WTC11 (cell line): ENCODE data around the gene MAST4. TPM values are rescaled to one million over a fixed set of nuclear protein-coding genes. Genes with fewer than 3 reads are reported as not detected.

Source experiments
- ATAC-seq: fragments of 200-7000 bp; cut with Tn5 transposase; 2 replicates; pipeline ENCODE4 v1.10.0; 2021; ENCODE audit warnings: mild to moderate bottlenecking, moderate library complexity
- CTCF ChIA-PET: fragments of 300-600 bp; sonication (Branson Sonifier 250); formaldehyde crosslinking; loops from one replicate; lab custom pipeline; 2021; ENCODE audit warnings: antibody characterized with exemption; lab: Charles Lee
- POLR2A ChIA-PET: fragments of 350-600 bp; sonication (Branson Sonifier 250); formaldehyde crosslinking; loops from one replicate; lab custom pipeline; 2021; ENCODE audit warnings: antibody characterized with exemption; lab: Charles Lee
- DNase-seq: peaks from one replicate; pipeline ENCODE4 v3.0.0; 2021; ENCODE audit warnings: low spot score
- H3K27ac Mint-ChIP-seq: 2 replicates; pipeline ENCODE4 v1.8.0; 2021; ENCODE audit warnings: mixed read lengths
- H3K27me3 Mint-ChIP-seq: 2 replicates; pipeline ENCODE4 v1.8.0; 2021; ENCODE audit warnings: low read depth, mild to moderate bottlenecking, moderate library complexity, mixed read lengths
- H3K36me3 Mint-ChIP-seq: 2 replicates; pipeline ENCODE4 v1.8.0; 2021; ENCODE audit warnings: mixed read lengths
- H3K4me1 Mint-ChIP-seq: 2 replicates; pipeline ENCODE4 v1.8.0; 2022; ENCODE audit warnings: mixed read lengths
- H3K4me3 Mint-ChIP-seq: 2 replicates; pipeline ENCODE4 v1.8.0; 2021; ENCODE audit warnings: mild to moderate bottlenecking, moderate library complexity, mixed read lengths
- H3K9me3 Mint-ChIP-seq: 2 replicates; pipeline ENCODE4 v1.8.0; 2021; ENCODE audit warnings: mixed read lengths
- GABPB1 ChIP-seq: sonication (generic); formaldehyde crosslinking; IDR thresholded peaks from 2 replicates; pipeline ENCODE4 v1.8.1; 2023; ENCODE audit warnings: mild to moderate bottlenecking, missing genetic modification reagents
- IRF1 ChIP-seq: sonication (generic); formaldehyde crosslinking; IDR thresholded peaks from 2 replicates; pipeline ENCODE4 v1.8.0; 2023; ENCODE audit warnings: missing genetic modification reagents
- MYBL2 ChIP-seq: sonication (generic); formaldehyde crosslinking; IDR thresholded peaks from 2 replicates; pipeline ENCODE4 v1.8.1; 2023; ENCODE audit warnings: mild to moderate bottlenecking, moderate library complexity, missing genetic modification reagents
- NFE2L1 ChIP-seq: sonication (generic); formaldehyde crosslinking; IDR thresholded peaks from 2 replicates; pipeline ENCODE4 v1.8.1; 2023; ENCODE audit warnings: missing genetic modification reagents
- NR1H2 ChIP-seq: sonication (generic); formaldehyde crosslinking; IDR thresholded peaks from 2 replicates; pipeline ENCODE4 v1.9.0; 2021; ENCODE audit warnings: mild to moderate bottlenecking, moderate library complexity, missing genetic modification reagents
- NR2C2 ChIP-seq: sonication (generic); formaldehyde crosslinking; IDR thresholded peaks from 2 replicates; pipeline ENCODE4 v1.8.0; 2022; ENCODE audit warnings: mild to moderate bottlenecking, missing genetic modification reagents
- RORB ChIP-seq: fragments of 250-450 bp; sonication (Bioruptor Pico); IDR thresholded peaks from 2 replicates; pipeline ENCODE4 v1.9.0; 2021; ENCODE audit warnings: mild to moderate bottlenecking
- SMAD4 ChIP-seq: sonication (generic); formaldehyde crosslinking; IDR thresholded peaks from 2 replicates; pipeline ENCODE4 v1.8.0; 2022; ENCODE audit warnings: mild to moderate bottlenecking, missing genetic modification reagents
- TCF7 ChIP-seq: sonication (generic); formaldehyde crosslinking; IDR thresholded peaks from 2 replicates; pipeline ENCODE4 v1.8.0; 2022; ENCODE audit warnings: mild to moderate bottlenecking, low read depth, missing genetic modification reagents, moderate library complexity
- TEAD4 ChIP-seq: sonication (generic); formaldehyde crosslinking; IDR thresholded peaks from 2 replicates; pipeline ENCODE4 v1.8.0; 2022; ENCODE audit warnings: mild to moderate bottlenecking, missing genetic modification reagents
- ZBTB43 ChIP-seq: sonication (generic); formaldehyde crosslinking; IDR thresholded peaks from 2 replicates; pipeline ENCODE4 v1.8.1; 2023; ENCODE audit warnings: mild to moderate bottlenecking, missing genetic modification reagents
- ZMAT4 ChIP-seq: fragments of 250-450 bp; sonication (Bioruptor Pico); IDR thresholded peaks from 2 replicates; pipeline ENCODE4 v1.9.0; 2021; ENCODE audit warnings: mild to moderate bottlenecking
- ZNF121 ChIP-seq: sonication (generic); formaldehyde crosslinking; IDR thresholded peaks from 2 replicates; pipeline ENCODE4 v1.8.0; 2023; ENCODE audit warnings: missing genetic modification reagents
- ZNF423 ChIP-seq: fragments of 250-450 bp; sonication (Bioruptor Pico); IDR thresholded peaks from 2 replicates; pipeline ENCODE4 v2.1.2; 2022; ENCODE audit warnings: mild to moderate bottlenecking, moderate library complexity
- ZNF425 ChIP-seq: fragments of 250-450 bp; sonication (Bioruptor Pico); conservative IDR thresholded peaks from 2 replicates; pipeline ENCODE4 v1.9.0; 2021; ENCODE audit warnings: mild to moderate bottlenecking
- total RNA-seq: library from RNA; stranded (reverse); gene quantifications from 3 replicates; pipeline ENCODE4 v1.2.3, GENCODE V29; 2021
- TF ChIP-seq, protein P1 (sequence below): fragments of 250-450 bp; sonication (Bioruptor Pico); IDR thresholded peaks from 2 replicates; pipeline ENCODE4 v1.9.0; 2021; ENCODE audit warnings: moderate library complexity, mild to moderate bottlenecking, inconsistent platforms, borderline replicate concordance
- TF ChIP-seq, protein P2 (sequence below): sonication (generic); formaldehyde crosslinking; IDR thresholded peaks from 2 replicates; pipeline ENCODE4 v1.8.1; 2023; ENCODE audit warnings: mild to moderate bottlenecking, moderate library complexity, missing genetic modification reagents
- TF ChIP-seq, protein P3 (sequence below): sonication (generic); formaldehyde crosslinking; IDR thresholded peaks from 2 replicates; pipeline ENCODE4 v1.8.1; 2022; ENCODE audit warnings: low read depth, mild to moderate bottlenecking, moderate library complexity, missing genetic modification reagents, borderline replicate concordance
- TF ChIP-seq, protein P4 (sequence below): sonication (generic); formaldehyde crosslinking; IDR thresholded peaks from 2 replicates; pipeline ENCODE4 v1.8.0; 2023; ENCODE audit warnings: missing genetic modification reagents, mild to moderate bottlenecking, borderline replicate concordance

Gene MAST4
- total RNA-seq, 1 experiment from 2014 or later = 8.0 TPM

GRCh38 chr5:66642538-66642937 lies 46.3 kb downstream of the MAST4 start (continued):
- no peak for TF ChIP-seq ZMAT4 (CRISPR knock-in tag)
- no peak for TF ChIP-seq NFE2L1 (CRISPR knock-in tag)
- TF ChIP-seq ZBTB43 = no peak
- TF ChIP-seq, protein P1, sequence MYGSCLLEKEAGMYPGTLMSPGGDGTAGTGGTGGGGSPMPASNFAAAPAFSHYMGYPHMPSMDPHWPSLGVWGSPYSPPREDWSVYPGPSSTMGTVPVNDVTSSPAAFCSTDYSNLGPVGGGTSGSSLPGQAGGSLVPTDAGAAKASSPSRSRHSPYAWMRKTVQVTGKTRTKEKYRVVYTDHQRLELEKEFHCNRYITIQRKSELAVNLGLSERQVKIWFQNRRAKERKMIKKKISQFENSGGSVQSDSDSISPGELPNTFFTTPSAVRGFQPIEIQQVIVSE = no peak
- TF ChIP-seq TEAD4 = no peak
- TF ChIP-seq, protein P2, sequence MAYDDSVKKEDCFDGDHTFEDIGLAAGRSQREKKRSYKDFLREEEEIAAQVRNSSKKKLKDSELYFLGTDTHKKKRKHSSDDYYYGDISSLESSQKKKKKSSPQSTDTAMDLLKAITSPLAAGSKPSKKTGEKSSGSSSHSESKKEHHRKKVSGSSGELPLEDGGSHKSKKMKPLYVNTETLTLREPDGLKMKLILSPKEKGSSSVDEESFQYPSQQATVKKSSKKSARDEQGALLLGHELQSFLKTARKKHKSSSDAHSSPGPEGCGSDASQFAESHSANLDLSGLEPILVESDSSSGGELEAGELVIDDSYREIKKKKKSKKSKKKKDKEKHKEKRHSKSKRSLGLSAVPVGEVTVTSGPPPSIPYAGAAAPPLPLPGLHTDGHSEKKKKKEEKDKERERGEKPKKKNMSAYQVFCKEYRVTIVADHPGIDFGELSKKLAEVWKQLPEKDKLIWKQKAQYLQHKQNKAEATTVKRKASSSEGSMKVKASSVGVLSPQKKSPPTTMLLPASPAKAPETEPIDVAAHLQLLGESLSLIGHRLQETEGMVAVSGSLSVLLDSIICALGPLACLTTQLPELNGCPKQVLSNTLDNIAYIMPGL = no peak
- TF ChIP-seq, protein P3, sequence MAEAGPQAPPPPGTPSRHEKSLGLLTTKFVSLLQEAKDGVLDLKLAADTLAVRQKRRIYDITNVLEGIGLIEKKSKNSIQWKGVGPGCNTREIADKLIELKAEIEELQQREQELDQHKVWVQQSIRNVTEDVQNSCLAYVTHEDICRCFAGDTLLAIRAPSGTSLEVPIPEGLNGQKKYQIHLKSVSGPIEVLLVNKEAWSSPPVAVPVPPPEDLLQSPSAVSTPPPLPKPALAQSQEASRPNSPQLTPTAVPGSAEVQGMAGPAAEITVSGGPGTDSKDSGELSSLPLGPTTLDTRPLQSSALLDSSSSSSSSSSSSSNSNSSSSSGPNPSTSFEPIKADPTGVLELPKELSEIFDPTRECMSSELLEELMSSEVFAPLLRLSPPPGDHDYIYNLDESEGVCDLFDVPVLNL (CRISPR knock-in tag) = no peak
- no peak for TF ChIP-seq MYBL2 (CRISPR knock-in tag)

DNA sequence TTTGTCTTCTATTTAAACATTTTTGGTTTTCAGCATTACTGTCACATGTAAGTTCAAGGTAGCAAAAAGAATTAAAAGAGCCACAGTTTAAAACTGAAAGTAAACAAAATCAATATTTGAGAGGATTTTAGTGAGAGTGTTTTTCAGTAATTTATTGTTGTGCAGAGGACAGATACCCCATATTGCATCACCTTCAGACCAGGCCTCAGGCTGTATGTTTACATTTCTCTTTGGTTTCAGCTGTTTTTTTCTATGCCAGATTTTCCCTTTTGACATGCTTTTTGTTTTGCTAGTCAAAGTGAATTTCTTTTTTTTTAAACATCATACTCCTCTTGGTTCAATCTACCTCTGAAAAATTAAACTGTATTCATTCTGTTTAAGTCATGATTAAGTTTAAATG lies 47.2 kb downstream of the MAST4 start:
- DNase-seq (no peak), ATAC-seq (no peak)
- Mint-ChIP-seq H3K27me3 (no peaks in the 10 kb centered on the region), H3K27ac (no peak overlapping the region), H3K36me3 (no peaks in the 10 kb centered on the region), H3K4me3 (no peak overlapping the region)
- ChIA-PET CTCF (interaction anchor here (1.0 kb wide), 1 partner anchor 9 kb away, joined by 4 read pairs; no protein-coding TSS in a partner anchor), POLR2A (interaction anchor here (0.6 to 1.0 kb wide), 3 partner anchors 12 to 795 kb away, joined by 3 to 5 read pairs (median 4); no protein-coding TSS in a partner anchor)
- TF ChIP-seq ZMAT4 (CRISPR knock-in tag) = no peak
- peak; percentile 76 for TF ChIP-seq GABPB1 (CRISPR knock-in tag)
- no peak for TF ChIP-seq NR1H2
- TF ChIP-seq, all 79 proteins: peak for 1
- H3K9me3 Mint-ChIP-seq = no peaks in the 10 kb centered on the region
- H3K4me1 Mint-ChIP-seq = peaks cover 6% of the 10 kb centered on the region

GRCh38 chr5:66644111-66644510 lies 47.9 kb downstream of the MAST4 start:
- Mint-ChIP-seq H3K27me3 (no peaks in the 10 kb centered on the region), H3K4me1 (peaks cover 6% of the 10 kb centered on the region), H3K36me3 (no peaks in the 10 kb centered on the region), H3K27ac (no peak overlapping the region), H3K9me3 (no peaks in the 10 kb centered on the region), H3K4me3 (no peak overlapping the region)
- ATAC-seq (no peak), DNase-seq (no peak)
- POLR2A ChIA-PET = interaction anchor here (0.7 to 1.0 kb wide), 2 partner anchors 11 to 795 kb away, joined by 4 to 5 read pairs; no protein-coding TSS in a partner anchor
- CTCF ChIA-PET = interaction anchor here (1.0 kb wide), 1 partner anchor 8 kb away, joined by 4 read pairs; no protein-coding TSS in a partner anchor
- TF ChIP-seq TCF7 (CRISPR knock-in tag) (no peak), ZNF425 (no peak), SMAD4 (CRISPR knock-in tag) (no peak), ZNF423 (CRISPR knock-in tag) (no peak), ZNF121 (CRISPR knock-in tag) (no peak), GABPB1 (CRISPR knock-in tag) (no peak), NR2C2 (CRISPR knock-in tag) (no peak), RORB (CRISPR knock-in tag) (no peak), IRF1 (CRISPR knock-in tag) (no peak)
- TF ChIP-seq, protein P4, sequence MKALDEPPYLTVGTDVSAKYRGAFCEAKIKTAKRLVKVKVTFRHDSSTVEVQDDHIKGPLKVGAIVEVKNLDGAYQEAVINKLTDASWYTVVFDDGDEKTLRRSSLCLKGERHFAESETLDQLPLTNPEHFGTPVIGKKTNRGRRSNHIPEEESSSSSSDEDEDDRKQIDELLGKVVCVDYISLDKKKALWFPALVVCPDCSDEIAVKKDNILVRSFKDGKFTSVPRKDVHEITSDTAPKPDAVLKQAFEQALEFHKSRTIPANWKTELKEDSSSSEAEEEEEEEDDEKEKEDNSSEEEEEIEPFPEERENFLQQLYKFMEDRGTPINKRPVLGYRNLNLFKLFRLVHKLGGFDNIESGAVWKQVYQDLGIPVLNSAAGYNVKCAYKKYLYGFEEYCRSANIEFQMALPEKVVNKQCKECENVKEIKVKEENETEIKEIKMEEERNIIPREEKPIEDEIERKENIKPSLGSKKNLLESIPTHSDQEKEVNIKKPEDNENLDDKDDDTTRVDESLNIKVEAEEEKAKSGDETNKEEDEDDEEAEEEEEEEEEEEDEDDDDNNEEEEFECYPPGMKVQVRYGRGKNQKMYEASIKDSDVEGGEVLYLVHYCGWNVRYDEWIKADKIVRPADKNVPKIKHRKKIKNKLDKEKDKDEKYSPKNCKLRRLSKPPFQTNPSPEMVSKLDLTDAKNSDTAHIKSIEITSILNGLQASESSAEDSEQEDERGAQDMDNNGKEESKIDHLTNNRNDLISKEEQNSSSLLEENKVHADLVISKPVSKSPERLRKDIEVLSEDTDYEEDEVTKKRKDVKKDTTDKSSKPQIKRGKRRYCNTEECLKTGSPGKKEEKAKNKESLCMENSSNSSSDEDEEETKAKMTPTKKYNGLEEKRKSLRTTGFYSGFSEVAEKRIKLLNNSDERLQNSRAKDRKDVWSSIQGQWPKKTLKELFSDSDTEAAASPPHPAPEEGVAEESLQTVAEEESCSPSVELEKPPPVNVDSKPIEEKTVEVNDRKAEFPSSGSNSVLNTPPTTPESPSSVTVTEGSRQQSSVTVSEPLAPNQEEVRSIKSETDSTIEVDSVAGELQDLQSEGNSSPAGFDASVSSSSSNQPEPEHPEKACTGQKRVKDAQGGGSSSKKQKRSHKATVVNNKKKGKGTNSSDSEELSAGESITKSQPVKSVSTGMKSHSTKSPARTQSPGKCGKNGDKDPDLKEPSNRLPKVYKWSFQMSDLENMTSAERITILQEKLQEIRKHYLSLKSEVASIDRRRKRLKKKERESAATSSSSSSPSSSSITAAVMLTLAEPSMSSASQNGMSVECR (CRISPR knock-in tag) = no peak
